ENCODE data around the gene CTDP1. TPM values are rescaled to one million over a fixed set of nuclear protein-coding genes. Genes with fewer than 3 reads are reported as not detected.

Gene CTDP1
- total RNA-seq, 3 donors from 2014 or later, result 28.6 to 37.4 (median 30.1) TPM

GRCh38 chr18:79639072-79639829 lies 40.4 kb upstream of the CTDP1 start:
- no peak for DNase-seq
- no peaks in the 10 kb centered on the region for H3K36me3 ChIP-seq (ENCODE audit: low read depth)
- intact Hi-C loops (cut with DNase I, micrococcal nuclease), result no loop called here
- no peaks in the 10 kb centered on the region for H3K9me3 ChIP-seq
- H3K4me3 ChIP-seq, result no peak overlapping the region
- no peak for ATAC-seq
- no peaks in the 10 kb centered on the region for H3K4me1 ChIP-seq (ENCODE audit: low read depth)
- TF ChIP-seq CTCF (IDR thresholded peaks at IDR 0.05), result no peak

- intact Hi-C loops (cut with DNase I, micrococcal nuclease), result loop anchor here (5.0 to 10.0 kb wide), 3 partner anchors 105 to 263 kb away; no protein-coding TSS in a partner anchor
- H3K36me3 ChIP-seq (ENCODE audit: low read depth), result no peaks in the 10 kb centered on the region
- no peak overlapping the region for H3K4me3 ChIP-seq
- no peak for ATAC-seq
- no peaks in the 10 kb centered on the region for H3K9me3 ChIP-seq
- no peak for DNase-seq
- no peaks in the 10 kb centered on the region for H3K4me1 ChIP-seq (ENCODE audit: low read depth)
- no peak for TF ChIP-seq CTCF (IDR thresholded peaks at IDR 0.05)
These were observed 39.4 kb upstream of the CTDP1 start for GRCh38 chr18:79640064-79640672.

GRCh38 chr18:79640875-79641274 lies 38.7 kb upstream of the CTDP1 start:
- Histone ChIP-seq H3K9me3 (no peaks in the 10 kb centered on the region), H3K36me3 (ENCODE audit: low read depth) (no peaks in the 10 kb centered on the region), H3K4me3 (no peak overlapping the region), H3K4me1 (ENCODE audit: low read depth) (no peaks in the 10 kb centered on the region)
- intact Hi-C loops (cut with DNase I, micrococcal nuclease), result loop anchor here (5.0 to 10.0 kb wide), 3 partner anchors 106 to 264 kb away; no protein-coding TSS in a partner anchor
- ATAC-seq (no peak), DNase-seq (no peak)
- TF ChIP-seq CTCF (IDR thresholded peaks at IDR 0.05), result no peak

GRCh38 chr18:79641722-79642497 lies 37.7 kb upstream of the CTDP1 start:
- no peak for TF ChIP-seq CTCF (IDR thresholded peaks at IDR 0.05)
- intact Hi-C loops (cut with DNase I, micrococcal nuclease), result loop anchor here (5.0 to 10.0 kb wide), 3 partner anchors 107 to 265 kb away; no protein-coding TSS in a partner anchor

GRCh38 chr18:79642626-79643025 lies 37.0 kb upstream of the CTDP1 start:
- no peaks in the 10 kb centered on the region for H3K9me3 ChIP-seq
- intact Hi-C loops (cut with DNase I, micrococcal nuclease), result loop anchor here (5.0 to 10.0 kb wide), 3 partner anchors 108 to 265 kb away; no protein-coding TSS in a partner anchor
- no peak for TF ChIP-seq CTCF (IDR thresholded peaks at IDR 0.05)
- ATAC-seq, result no peak
- H3K4me1 ChIP-seq (ENCODE audit: low read depth), result no peaks in the 10 kb centered on the region
- H3K36me3 ChIP-seq (ENCODE audit: low read depth), result no peaks in the 10 kb centered on the region
- no peak for DNase-seq
- no peak overlapping the region for H3K4me3 ChIP-seq

More at GRCh38 chr18:79641722-79642497, 37.7 kb upstream of the CTDP1 start:
- no peak for ATAC-seq
- H3K36me3 ChIP-seq (ENCODE audit: low read depth), result no peaks in the 10 kb centered on the region
- no peaks in the 10 kb centered on the region for H3K9me3 ChIP-seq
- H3K4me3 ChIP-seq, result no peak overlapping the region
- DNase-seq, result no peak
- H3K4me1 ChIP-seq (ENCODE audit: low read depth), result no peaks in the 10 kb centered on the region

Data from mucosa of descending colon (tissue), 3 donors.